ENCODE measurements around the gene KCNQ1.

DNA sequence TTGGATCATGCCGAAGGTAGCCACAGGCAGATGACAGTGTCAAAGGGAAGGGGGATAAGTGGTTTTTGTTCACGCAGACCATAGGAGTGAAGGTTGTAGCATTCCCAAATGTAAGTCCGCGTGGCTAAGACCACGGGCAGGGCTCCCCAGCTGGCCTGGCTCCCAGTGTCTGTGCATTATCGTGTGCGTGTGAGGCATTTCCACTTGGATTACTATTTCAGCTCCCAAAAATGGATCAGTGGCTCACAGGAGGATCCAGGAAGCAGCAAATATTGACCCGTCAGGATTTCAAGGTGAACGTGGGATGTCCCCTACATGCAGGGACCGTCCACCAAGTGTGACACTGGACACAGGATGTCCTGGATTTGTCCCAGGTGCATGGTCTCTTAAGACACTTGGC, 430.2 kb downstream of the KCNQ1 start:
- TF ChIP-seq GATA2 (IDR thresholded peaks at IDR 0.05; ENCODE audit: low read depth, low read length) (no peak), GATA3 (IDR thresholded peaks at IDR 0.05; ENCODE audit: low read depth, low read length) (no peak)
